MM.1S (cell line): ENCODE results near the gene SRGAP3.

Experiments used
- CTCF ChIP-seq: fragments of 300-600 bp; sonication (generic); IDR thresholded peaks from 2 replicates; pipeline ENCODE4 v1.5.1; 2016; ENCODE audit warnings: antibody characterized with exemption, low read length, mixed read lengths
- EZH2phosphoT487 ChIP-seq: fragments of 300-600 bp; sonication (generic); IDR thresholded peaks from 2 replicates; pipeline ENCODE4 v1.6.1; 2018; ENCODE audit warnings: antibody characterized with exemption, low read length

GRCh38 chr3:8997151-8997550 is 252.3 kb downstream of the SRGAP3 start:
- no peak for TF ChIP-seq CTCF
- TF ChIP-seq EZH2phosphoT487: no peak
